ENCODE data around the gene COL20A1. TPM values are rescaled to one million over a fixed set of nuclear protein-coding genes. Genes with fewer than 3 reads are reported as not detected.

The COL20A1 gene
- total RNA-seq, 1 donor from 2014 or later, result not detected

- no peaks in the 10 kb centered on the region for H3K27me3 ChIP-seq (ENCODE audit: control insufficient read depth, insufficient read depth, low read length)
- peaks cover 4% of the 10 kb centered on the region for H3K36me3 ChIP-seq (ENCODE audit: control insufficient read depth, insufficient read depth, low read length)
- H3K4me3 ChIP-seq (ENCODE audit: low read depth, low read length), result no peak overlapping the region
- no peak for TF ChIP-seq CTCF (IDR thresholded peaks at IDR 0.05; ENCODE audit: insufficient read depth, low read length, poor library complexity, severe bottlenecking)
- DNase-seq (ENCODE audit: low read depth), result no peak
Measured at GRCh38 chr20:63276956-63277355, 16.0 kb upstream of the COL20A1 start.

DNA sequence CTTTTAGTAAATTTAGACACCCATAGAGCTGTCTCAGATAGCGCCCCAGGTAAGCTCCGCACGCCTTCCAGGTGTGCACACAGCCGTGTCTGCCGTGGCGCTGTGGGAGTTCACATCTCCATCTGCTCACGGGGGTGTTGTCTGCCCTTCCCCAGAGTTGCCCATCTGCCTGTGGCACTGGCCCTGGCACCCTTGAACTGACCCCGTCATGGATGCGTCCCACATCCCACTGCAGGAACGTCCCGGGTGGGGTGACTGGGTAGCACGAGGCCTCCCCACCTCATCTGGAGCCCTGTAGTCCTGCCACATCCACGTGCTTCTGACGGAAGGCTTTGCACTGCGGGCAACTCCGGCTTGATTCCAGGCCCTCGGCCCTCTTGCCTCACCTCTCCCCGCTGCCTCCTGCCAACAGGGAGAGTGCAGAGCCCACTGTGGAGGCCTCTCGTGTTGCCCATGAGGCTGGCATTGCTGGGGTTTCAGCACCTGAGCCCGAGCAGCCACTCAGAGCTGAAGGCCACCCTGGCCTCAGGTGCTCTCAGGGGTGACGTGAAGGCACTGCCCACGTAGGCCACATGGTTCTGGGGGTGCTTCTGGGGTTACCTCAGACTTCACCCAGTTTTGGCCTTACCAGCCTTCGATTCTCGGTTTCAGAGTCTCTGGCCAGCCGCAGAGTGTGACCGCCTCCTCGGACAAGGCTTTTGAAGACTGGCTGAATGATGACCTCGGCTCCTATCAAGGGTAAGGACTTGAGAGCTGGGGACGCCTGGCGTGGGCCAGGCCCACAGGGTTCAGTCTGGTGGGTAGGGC is 15.3 kb upstream of the COL20A1 start:
- H3K27me3 ChIP-seq (ENCODE audit: control insufficient read depth, insufficient read depth, low read length), result no peaks in the 10 kb centered on the region
- H3K4me3 ChIP-seq (ENCODE audit: low read depth, low read length), result no peak overlapping the region
- TF ChIP-seq CTCF (IDR thresholded peaks at IDR 0.05; ENCODE audit: insufficient read depth, low read length, poor library complexity, severe bottlenecking), result no peak
- H3K36me3 ChIP-seq (ENCODE audit: control insufficient read depth, insufficient read depth, low read length), result peaks cover 4% of the 10 kb centered on the region
- DNase-seq (ENCODE audit: low read depth), result no peak

DNA sequence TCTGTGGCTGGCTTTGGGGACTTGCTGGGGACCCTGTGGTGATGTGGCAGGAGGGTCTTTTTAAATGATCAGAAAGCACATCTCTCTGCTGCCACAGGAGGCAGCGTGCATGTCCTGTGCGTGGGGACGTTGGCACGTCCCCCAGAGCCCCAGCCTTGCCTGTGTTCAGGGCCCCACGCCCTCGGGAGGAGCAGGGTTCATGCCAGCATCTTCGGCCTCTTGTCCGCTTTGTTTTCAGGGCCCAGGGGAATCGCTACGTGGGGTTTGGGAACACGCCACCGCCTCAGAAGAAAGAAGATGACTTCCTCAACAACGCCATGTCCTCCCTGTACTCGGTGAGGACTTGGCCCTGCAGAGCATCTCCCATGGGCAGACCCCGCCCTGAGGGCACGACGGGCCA is 14.3 kb upstream of the COL20A1 start:
- no peak for DNase-seq (ENCODE audit: low read depth)
- TF ChIP-seq CTCF (IDR thresholded peaks at IDR 0.05; ENCODE audit: insufficient read depth, low read length, poor library complexity, severe bottlenecking), result no peak
- Histone ChIP-seq H3K36me3 (ENCODE audit: control insufficient read depth, insufficient read depth, low read length) (peaks cover 4% of the 10 kb centered on the region), H3K27me3 (ENCODE audit: control insufficient read depth, insufficient read depth, low read length) (no peaks in the 10 kb centered on the region), H3K4me3 (ENCODE audit: low read depth, low read length) (no peak overlapping the region)

GRCh38 chr20:63279931-63280330 is 13.1 kb upstream of the COL20A1 start:
- no peaks in the 10 kb centered on the region for H3K27me3 ChIP-seq (ENCODE audit: control insufficient read depth, insufficient read depth, low read length)
- DNase-seq (ENCODE audit: low read depth), result no peak
- H3K36me3 ChIP-seq (ENCODE audit: control insufficient read depth, insufficient read depth, low read length), result peaks cover 4% of the 10 kb centered on the region
- no peak for TF ChIP-seq CTCF (IDR thresholded peaks at IDR 0.05; ENCODE audit: insufficient read depth, low read length, poor library complexity, severe bottlenecking)
- H3K4me3 ChIP-seq (ENCODE audit: low read depth, low read length), result no peak overlapping the region

GRCh38 chr20:63280371-63280770 is 12.6 kb upstream of the COL20A1 start:
- Histone ChIP-seq H3K36me3 (ENCODE audit: control insufficient read depth, insufficient read depth, low read length) (peaks cover 4% of the 10 kb centered on the region), H3K4me3 (ENCODE audit: low read depth, low read length) (no peak overlapping the region), H3K27me3 (ENCODE audit: control insufficient read depth, insufficient read depth, low read length) (no peaks in the 10 kb centered on the region)
- DNase-seq (ENCODE audit: low read depth), result no peak
- TF ChIP-seq CTCF (IDR thresholded peaks at IDR 0.05; ENCODE audit: insufficient read depth, low read length, poor library complexity, severe bottlenecking), result no peak
